Measurements from ENCODE around the gene TAP1. TPM values are rescaled to one million over a fixed set of nuclear protein-coding genes. Genes with fewer than 3 reads are reported as not detected.

TAP1 gene
- total and polyA plus RNA-seq, 2 donors: 107 to 155 TPM

DNA sequence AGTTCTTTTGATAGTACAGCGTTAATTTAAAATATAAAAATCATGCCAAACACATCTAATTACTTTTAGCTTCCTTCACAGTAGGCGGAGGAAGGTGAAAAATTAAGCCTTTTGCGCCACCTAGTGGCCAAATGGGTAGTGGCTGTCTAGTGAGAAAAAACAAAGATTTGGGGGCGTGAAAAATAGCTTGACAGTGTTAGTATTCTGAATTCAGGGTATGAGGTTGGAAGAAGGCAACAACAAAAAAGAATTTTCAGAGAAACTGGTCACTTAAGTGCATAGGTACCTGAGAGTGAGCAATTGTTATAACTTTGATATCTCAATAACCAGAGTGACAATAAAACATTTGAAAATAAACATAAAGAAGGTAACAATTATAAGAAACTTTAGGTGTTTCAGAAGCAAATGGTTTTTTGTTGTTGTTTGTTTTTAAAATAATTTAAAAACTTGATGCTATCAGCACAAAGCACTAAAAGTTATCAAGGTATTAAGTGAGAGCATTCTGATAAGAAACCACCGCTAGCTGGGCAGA is 14.8 kb upstream of the TAP1 start:
- no peaks in the 10 kb centered on the region for H3K9me3 ChIP-seq (ENCODE audit: control insufficient read depth in 2 of 2, insufficient read depth in 1 of 2, low read length in 1 of 2)
- peaks cover 0 to 9% of the 10 kb centered on the region in 2 donors for H3K27me3 ChIP-seq (ENCODE audit: control insufficient read depth in 2 of 2, insufficient read depth in 1 of 2, low read length in 1 of 2)
- peaks cover 10 to 14% of the 10 kb centered on the region in 2 donors for H3K4me1 ChIP-seq (ENCODE audit: control insufficient read depth in 2 of 2, insufficient read depth in 2 of 2, low read length in 2 of 2)
- H3K4me3 ChIP-seq (ENCODE audit: low read length in 2 of 2): no peak overlapping the region
- DNase-seq (ENCODE audit: low read depth in 6 of 9, low spot score in 9 of 9): peak in 8 of 9 donors; percentile 77 to 96 (median 92)
- H3K36me3 ChIP-seq (ENCODE audit: control insufficient read depth in 2 of 2, insufficient read depth in 2 of 2, low read length in 1 of 2): no peaks in the 10 kb centered on the region
- no peak overlapping the region for H3K27ac ChIP-seq (ENCODE audit: low read depth in 1 of 2, low read length in 1 of 2)
- WGBS: 21% methylated on average over 5 of the region's 5 CpGs

DNA sequence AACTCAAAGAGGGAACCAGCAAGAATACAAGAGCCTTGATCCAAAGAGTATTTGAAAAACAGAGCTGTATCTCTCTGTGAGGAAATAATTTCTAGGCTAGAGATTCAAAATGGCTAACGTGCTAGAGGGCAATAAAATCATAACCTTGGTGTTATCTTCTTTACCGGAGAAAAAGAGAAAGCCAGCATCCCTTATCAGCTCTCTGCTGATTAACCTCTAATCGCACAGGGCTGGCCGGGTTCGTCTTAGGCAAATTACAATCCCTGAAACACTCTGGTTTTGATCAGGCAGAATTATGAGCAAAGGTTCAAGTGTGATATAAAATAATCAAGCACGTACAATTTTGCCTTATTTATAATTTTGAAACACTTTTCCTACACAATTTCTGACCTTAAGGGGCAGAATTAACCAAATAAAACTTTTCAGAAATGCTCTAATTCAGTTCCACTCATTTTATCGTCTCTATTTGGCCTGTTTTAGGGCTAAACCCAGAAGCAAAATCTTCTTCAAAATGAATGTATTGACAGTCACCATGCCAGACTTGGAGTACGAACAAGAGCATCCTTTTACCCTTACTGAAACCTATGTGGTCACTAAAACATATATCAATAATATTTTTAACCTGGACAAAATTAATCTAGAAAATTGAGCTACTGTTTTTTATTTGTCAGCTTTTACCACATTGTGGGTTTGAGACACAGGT is 14.2 kb upstream of the TAP1 start:
- H3K36me3 ChIP-seq (ENCODE audit: control insufficient read depth in 2 of 2, insufficient read depth in 2 of 2, low read length in 1 of 2): no peaks in the 10 kb centered on the region
- peak overlapping the region in 1 of 2 donors; percentile 86 for H3K27ac ChIP-seq (ENCODE audit: low read depth in 1 of 2, low read length in 1 of 2)
- 80% methylated on average over 8 of the region's 8 CpGs for WGBS
- H3K27me3 ChIP-seq (ENCODE audit: control insufficient read depth in 2 of 2, insufficient read depth in 1 of 2, low read length in 1 of 2): peaks cover 0 to 9% of the 10 kb centered on the region in 2 donors
- H3K4me3 ChIP-seq (ENCODE audit: low read length in 2 of 2): no peak overlapping the region
- H3K4me1 ChIP-seq (ENCODE audit: control insufficient read depth in 2 of 2, insufficient read depth in 2 of 2, low read length in 2 of 2): peaks cover 10 to 14% of the 10 kb centered on the region in 2 donors
- H3K9me3 ChIP-seq (ENCODE audit: control insufficient read depth in 2 of 2, insufficient read depth in 1 of 2, low read length in 1 of 2): no peaks in the 10 kb centered on the region
- DNase-seq (ENCODE audit: low read depth in 6 of 9, low spot score in 9 of 9): no peak

DNA sequence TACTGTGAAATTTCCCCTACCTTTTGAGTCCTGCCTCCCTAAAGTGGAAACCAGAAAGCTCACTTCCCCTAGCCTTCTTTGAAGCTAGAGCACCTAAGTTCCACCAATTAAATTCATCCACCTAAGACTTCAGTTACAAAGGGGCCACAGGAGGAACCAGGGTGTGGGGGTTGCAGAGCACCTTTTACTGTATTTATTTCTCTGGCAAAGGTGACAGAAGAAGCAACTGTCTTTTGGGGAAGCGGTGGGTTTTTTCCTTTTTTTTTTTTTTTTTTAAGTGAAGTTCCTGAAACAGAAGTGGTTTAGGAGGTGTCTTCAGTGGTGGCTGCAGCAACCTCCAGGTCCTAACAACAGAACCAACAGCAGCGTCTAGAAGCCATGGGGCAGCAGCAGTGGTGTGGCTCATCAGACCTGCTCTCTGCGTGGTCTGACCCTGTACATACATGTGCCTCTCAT is 13.5 kb upstream of the TAP1 start:
- Histone ChIP-seq H3K4me3 (ENCODE audit: low read length in 2 of 2) (no peak overlapping the region), H3K4me1 (ENCODE audit: control insufficient read depth in 2 of 2, insufficient read depth in 2 of 2, low read length in 2 of 2) (peaks cover 10 to 14% of the 10 kb centered on the region in 2 donors), H3K27me3 (ENCODE audit: control insufficient read depth in 2 of 2, insufficient read depth in 1 of 2, low read length in 1 of 2) (peaks cover 0 to 9% of the 10 kb centered on the region in 2 donors), H3K27ac (ENCODE audit: low read depth in 1 of 2, low read length in 1 of 2) (peak overlapping the region; percentile 86 to 88), H3K9me3 (ENCODE audit: control insufficient read depth in 2 of 2, insufficient read depth in 1 of 2, low read length in 1 of 2) (no peaks in the 10 kb centered on the region), H3K36me3 (ENCODE audit: control insufficient read depth in 2 of 2, insufficient read depth in 2 of 2, low read length in 1 of 2) (no peaks in the 10 kb centered on the region)
- WGBS: 7% methylated on average over 3 of the region's 3 CpGs
- DNase-seq (ENCODE audit: low read depth in 6 of 9, low spot score in 9 of 9): peak in 4 of 9 donors; percentile 53 to 78 (median 58)

DNA sequence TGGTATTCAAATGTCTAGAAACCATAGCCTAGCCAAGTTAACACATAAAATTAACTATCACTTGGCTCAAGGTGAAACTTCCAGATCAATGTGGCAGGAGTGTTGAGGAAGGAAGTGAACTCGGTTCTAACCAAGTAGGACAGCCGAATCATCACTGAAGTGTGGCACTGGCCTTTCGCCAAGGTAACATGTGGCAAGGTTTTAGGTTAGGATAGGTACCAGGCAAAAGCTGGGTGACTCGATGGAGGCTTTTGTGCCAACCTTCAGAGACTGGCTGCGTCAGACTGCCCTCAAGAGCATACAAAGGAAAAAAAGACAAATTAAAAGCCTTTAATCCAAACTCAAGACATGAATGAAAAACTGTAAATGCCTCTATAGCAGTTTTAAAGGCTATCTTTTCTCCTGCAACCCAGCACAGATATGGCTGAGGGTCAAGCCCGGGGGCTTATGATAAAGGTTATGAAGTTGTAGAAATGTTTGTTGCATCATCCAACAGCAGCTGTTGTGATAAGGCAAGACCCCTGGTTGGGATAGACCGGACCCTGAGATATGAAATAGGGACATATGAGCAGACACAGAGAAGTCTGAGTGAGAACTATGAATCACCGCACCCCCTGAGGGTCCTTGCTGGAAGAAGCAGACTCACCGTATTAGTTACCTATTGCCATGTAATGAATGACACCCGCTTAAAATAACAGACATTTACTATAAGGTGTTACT is 12.4 kb upstream of the TAP1 start:
- no peak for DNase-seq (ENCODE audit: low read depth in 6 of 9, low spot score in 9 of 9)
- Histone ChIP-seq H3K9me3 (ENCODE audit: control insufficient read depth in 2 of 2, insufficient read depth in 1 of 2, low read length in 1 of 2) (no peaks in the 10 kb centered on the region), H3K4me1 (ENCODE audit: control insufficient read depth in 2 of 2, insufficient read depth in 2 of 2, low read length in 2 of 2) (peaks cover 10 to 14% of the 10 kb centered on the region in 2 donors), H3K4me3 (ENCODE audit: low read length in 2 of 2) (no peak overlapping the region), H3K36me3 (ENCODE audit: control insufficient read depth in 2 of 2, insufficient read depth in 2 of 2, low read length in 1 of 2) (peaks cover 0 to 4% of the 10 kb centered on the region in 2 donors), H3K27me3 (ENCODE audit: control insufficient read depth in 2 of 2, insufficient read depth in 1 of 2, low read length in 1 of 2) (peaks cover 0 to 9% of the 10 kb centered on the region in 2 donors), H3K27ac (ENCODE audit: low read depth in 1 of 2, low read length in 1 of 2) (peak overlapping the region in 1 of 2 donors; percentile 60)
- WGBS: 78% methylated on average over 10 of the region's 10 CpGs

DNA sequence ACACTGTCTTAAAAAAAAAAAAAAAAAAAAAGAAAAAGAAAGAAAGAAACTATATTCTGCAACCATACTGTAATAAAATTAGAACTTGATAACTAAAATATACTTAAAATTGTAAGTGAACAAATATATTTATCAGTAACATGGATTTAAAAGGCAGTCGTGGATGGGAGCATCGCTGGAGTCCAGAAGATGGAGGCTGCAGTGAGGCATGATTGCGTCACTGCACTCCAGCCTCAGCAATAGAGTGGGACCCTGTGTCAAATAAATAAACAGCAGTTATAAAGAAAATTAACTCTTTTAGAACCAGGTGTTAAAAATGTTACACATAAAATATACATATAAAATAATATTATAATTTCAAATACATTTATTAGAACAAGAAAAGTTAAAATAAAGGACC is 9.2 kb upstream of the TAP1 start:
- 97% methylated on average over 3 of the region's 3 CpGs for WGBS
- Histone ChIP-seq H3K4me1 (ENCODE audit: control insufficient read depth in 2 of 2, insufficient read depth in 2 of 2, low read length in 2 of 2) (peaks cover 10 to 11% of the 10 kb centered on the region in 2 donors), H3K4me3 (ENCODE audit: low read length in 2 of 2) (no peak overlapping the region), H3K27ac (ENCODE audit: low read depth in 1 of 2, low read length in 1 of 2) (no peak overlapping the region), H3K36me3 (ENCODE audit: control insufficient read depth in 2 of 2, insufficient read depth in 2 of 2, low read length in 1 of 2) (peaks cover 17 to 34% of the 10 kb centered on the region in 2 donors), H3K9me3 (ENCODE audit: control insufficient read depth in 2 of 2, insufficient read depth in 1 of 2, low read length in 1 of 2) (no peaks in the 10 kb centered on the region), H3K27me3 (ENCODE audit: control insufficient read depth in 2 of 2, insufficient read depth in 1 of 2, low read length in 1 of 2) (no peaks in the 10 kb centered on the region)
- DNase-seq (ENCODE audit: low read depth in 6 of 9, low spot score in 9 of 9): no peak

DNA sequence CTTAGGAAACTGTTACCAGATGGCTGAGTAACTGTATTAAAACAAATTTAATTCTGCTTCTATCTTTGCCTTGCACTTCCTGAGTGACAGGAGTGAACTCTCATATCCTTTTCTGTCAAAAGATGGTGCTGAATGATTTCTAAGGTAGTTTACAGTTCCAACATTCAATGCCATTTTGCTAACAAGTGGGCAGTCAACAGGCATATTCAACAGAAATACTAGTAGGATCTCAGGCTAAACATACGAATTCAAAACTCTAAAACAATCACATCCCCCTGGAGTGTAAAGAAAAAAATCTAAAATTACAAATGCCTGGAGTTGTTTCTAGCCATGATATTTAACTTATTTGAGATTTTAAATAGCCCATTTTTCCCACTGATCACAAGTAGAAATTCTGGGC is 7.2 kb upstream of the TAP1 start:
- peaks cover 0 to 6% of the 10 kb centered on the region in 2 donors for H3K4me1 ChIP-seq (ENCODE audit: control insufficient read depth in 2 of 2, insufficient read depth in 2 of 2, low read length in 2 of 2)
- WGBS: 93% methylated on average over 1 of the region's 1 CpG
- no peaks in the 10 kb centered on the region for H3K9me3 ChIP-seq (ENCODE audit: control insufficient read depth in 2 of 2, insufficient read depth in 1 of 2, low read length in 1 of 2)
- H3K27me3 ChIP-seq (ENCODE audit: control insufficient read depth in 2 of 2, insufficient read depth in 1 of 2, low read length in 1 of 2): no peaks in the 10 kb centered on the region
- no peak for DNase-seq (ENCODE audit: low read depth in 6 of 9, low spot score in 9 of 9)
- H3K27ac ChIP-seq (ENCODE audit: low read depth in 1 of 2, low read length in 1 of 2): peak overlapping the region in 1 of 2 donors; percentile 27
- H3K36me3 ChIP-seq (ENCODE audit: control insufficient read depth in 2 of 2, insufficient read depth in 2 of 2, low read length in 1 of 2): peaks cover 22 to 52% of the 10 kb centered on the region in 2 donors
- no peak overlapping the region for H3K4me3 ChIP-seq (ENCODE audit: low read length in 2 of 2)

DNA sequence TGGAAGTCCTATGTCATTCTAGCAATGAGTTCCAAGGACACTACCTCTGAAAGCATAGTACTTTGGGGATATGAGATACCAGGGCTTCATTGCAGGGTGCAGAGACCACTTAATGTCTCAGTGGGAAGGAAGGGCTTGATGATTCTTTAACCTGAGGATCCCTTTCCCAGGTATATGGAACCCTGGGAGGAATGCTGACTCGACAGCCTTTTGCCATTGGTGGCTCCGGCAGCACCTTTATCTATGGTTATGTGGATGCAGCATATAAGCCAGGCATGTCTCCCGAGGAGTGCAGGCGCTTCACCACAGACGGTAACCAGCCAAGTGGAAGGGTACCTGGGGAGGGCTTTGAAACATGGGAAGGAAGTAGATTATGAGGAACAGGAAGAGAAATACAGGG is 4.7 kb upstream of the TAP1 start:
- Histone ChIP-seq H3K36me3 (ENCODE audit: control insufficient read depth in 2 of 2, insufficient read depth in 2 of 2, low read length in 1 of 2) (peaks cover 22 to 52% of the 10 kb centered on the region in 2 donors), H3K27ac (ENCODE audit: low read depth in 1 of 2, low read length in 1 of 2) (no peak overlapping the region), H3K4me1 (ENCODE audit: control insufficient read depth in 2 of 2, insufficient read depth in 2 of 2, low read length in 2 of 2) (peaks cover 5 to 21% of the 10 kb centered on the region in 2 donors), H3K9me3 (ENCODE audit: control insufficient read depth in 2 of 2, insufficient read depth in 1 of 2, low read length in 1 of 2) (no peaks in the 10 kb centered on the region), H3K27me3 (ENCODE audit: control insufficient read depth in 2 of 2, insufficient read depth in 1 of 2, low read length in 1 of 2) (peaks cover 0 to 2% of the 10 kb centered on the region in 2 donors), H3K4me3 (ENCODE audit: low read length in 2 of 2) (no peak overlapping the region)
- DNase-seq (ENCODE audit: low read depth in 6 of 9, low spot score in 9 of 9): no peak
- WGBS: 96% methylated on average over 5 of the region's 5 CpGs

DNA sequence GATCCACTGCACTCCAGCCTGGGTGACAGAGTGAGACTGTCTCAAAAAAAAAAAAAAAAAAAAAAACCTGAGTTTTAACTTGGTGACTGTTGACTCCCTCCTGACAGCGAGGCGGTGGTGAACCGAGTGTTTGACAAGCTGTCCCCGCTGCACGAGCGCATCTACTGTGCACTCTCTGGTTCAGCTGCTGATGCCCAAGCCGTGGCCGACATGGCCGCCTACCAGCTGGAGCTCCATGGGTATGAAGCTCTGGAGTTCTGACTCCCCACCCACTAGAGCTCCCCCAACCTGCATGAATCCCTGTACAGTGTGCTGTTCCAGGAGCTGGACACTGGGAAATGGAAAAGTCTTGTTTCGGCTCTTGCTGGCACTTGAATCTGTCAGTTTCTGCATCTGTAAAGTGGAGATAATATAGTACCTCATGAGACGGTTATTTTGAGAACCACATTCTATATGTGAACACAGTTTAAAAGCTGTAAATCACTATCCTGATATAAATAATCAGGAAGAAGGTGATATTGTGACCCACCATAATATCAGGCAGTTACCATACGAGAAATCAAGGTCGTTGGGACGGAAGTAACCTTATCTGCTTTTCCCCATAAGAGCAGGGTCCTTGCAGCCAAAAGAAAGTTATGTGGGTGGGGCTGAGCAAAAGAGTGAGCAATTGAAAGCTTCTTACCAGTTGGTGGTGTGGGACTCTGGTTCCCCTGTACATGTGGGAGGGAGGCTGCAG is 3.8 kb upstream of the TAP1 start:
- H3K4me3 ChIP-seq (ENCODE audit: low read length in 2 of 2): no peak overlapping the region
- H3K9me3 ChIP-seq (ENCODE audit: control insufficient read depth in 2 of 2, insufficient read depth in 1 of 2, low read length in 1 of 2): no peaks in the 10 kb centered on the region
- DNase-seq (ENCODE audit: low read depth in 6 of 9, low spot score in 9 of 9): no peak
- H3K27me3 ChIP-seq (ENCODE audit: control insufficient read depth in 2 of 2, insufficient read depth in 1 of 2, low read length in 1 of 2): peaks cover 0 to 2% of the 10 kb centered on the region in 2 donors
- WGBS: 90% methylated on average over 14 of the region's 14 CpGs
- H3K4me1 ChIP-seq (ENCODE audit: control insufficient read depth in 2 of 2, insufficient read depth in 2 of 2, low read length in 2 of 2): peaks cover 8 to 28% of the 10 kb centered on the region in 2 donors
- H3K27ac ChIP-seq (ENCODE audit: low read depth in 1 of 2, low read length in 1 of 2): no peak overlapping the region
- peaks cover 22 to 52% of the 10 kb centered on the region in 2 donors for H3K36me3 ChIP-seq (ENCODE audit: control insufficient read depth in 2 of 2, insufficient read depth in 2 of 2, low read length in 1 of 2)

Measured in thymus (tissue), 11 donors.